ENCODE data around the gene NOL12.
A peak's percentile ranks its signal among the peaks of the same experiment; 100 is the strongest.
"Not testable (repeated sequence)": the region's sequence is repeated elsewhere in the genome, so short reads cannot be mapped to it uniquely, and the experiment has no call there.

The NOL12 gene

GRCh38 chr22:37654563-37655251 lies 31.4 kb upstream of the NOL12 start:
- TF ChIP-seq CTCF (conservative IDR thresholded peaks at IDR 0.05; ENCODE audit: low read depth, low read length) = no peak
- H3K4me3 ChIP-seq (ENCODE audit: low read length) = no peak overlapping the region
- no peak for DNase-seq (ENCODE audit: low read depth)

- DNase-seq (ENCODE audit: low read depth) = no peak
- H3K4me3 ChIP-seq (ENCODE audit: low read length) = no peak overlapping the region
- no peak for TF ChIP-seq CTCF (conservative IDR thresholded peaks at IDR 0.05; ENCODE audit: low read depth, low read length)
These were observed 30.9 kb upstream of the NOL12 start for GRCh38 chr22:37655252-37655563.

- DNase-seq (ENCODE audit: low read depth); H3K4me3 ChIP-seq (ENCODE audit: low read length): not testable (repeated sequence)
These were observed 29.6 kb upstream of the NOL12 start for GRCh38 chr22:37656583-37656982.

- peak overlapping the region; percentile 71 for H3K4me3 ChIP-seq (ENCODE audit: low read length)
- TF ChIP-seq CTCF (conservative IDR thresholded peaks at IDR 0.05; ENCODE audit: low read depth, low read length) = no peak
- no peak for DNase-seq (ENCODE audit: low read depth)
These were observed 28.5 kb upstream of the NOL12 start for GRCh38 chr22:37657590-37658132.

GRCh38 chr22:37658133-37659065 lies 27.7 kb upstream of the NOL12 start, which contains the start of gene PDXP:
PDXP (plus strand) TSS chr22:37658723; CDS start chr22:37658783, 60 bp downstream.
- DNase-seq (ENCODE audit: low read depth) = peak; percentile 100
- TF ChIP-seq CTCF (conservative IDR thresholded peaks at IDR 0.05; ENCODE audit: low read depth, low read length) = no peak
- peak within 1 kb of the TSS; percentile 71 for H3K4me3 ChIP-seq (ENCODE audit: low read length)

GRCh38 chr22:37659066-37659896 lies 26.9 kb upstream of the NOL12 start:
- H3K4me3 ChIP-seq (ENCODE audit: low read length) = peak overlapping the region; percentile 70
- no peak for DNase-seq (ENCODE audit: low read depth)
- TF ChIP-seq CTCF (conservative IDR thresholded peaks at IDR 0.05; ENCODE audit: low read depth, low read length) = no peak

Measured in retinal pigment epithelial cell (primary cell).